GM13976 (cell line): ENCODE measurements around the gene SLC26A4.

ENCODE experiments used
- DNase-seq: peaks from one replicate; pipeline ENCODE4 v3.0.0; 2012; ENCODE audit warnings: low spot score
- CTCF ChIP-seq: IDR thresholded peaks from 2 replicates; pipeline ENCODE4 v1.5.1; 2012; ENCODE audit warnings: borderline replicate concordance, mild to moderate bottlenecking; ENCODE audit not compliant: insufficient read depth; ENCODE audit errors: extremely low read depth, missing control alignments, control extremely low read depth
- in situ Hi-C: fragments of 300-500 bp; cut with MboI; formaldehyde crosslinking; loops from one replicate; pipeline ENCODE4 v1.12.0; 2022; ENCODE audit warnings: low sequenced_read_pairs, mixed read lengths, inconsistent platforms; ENCODE audit not compliant: unreplicated experiment

Gene SLC26A4

DNA sequence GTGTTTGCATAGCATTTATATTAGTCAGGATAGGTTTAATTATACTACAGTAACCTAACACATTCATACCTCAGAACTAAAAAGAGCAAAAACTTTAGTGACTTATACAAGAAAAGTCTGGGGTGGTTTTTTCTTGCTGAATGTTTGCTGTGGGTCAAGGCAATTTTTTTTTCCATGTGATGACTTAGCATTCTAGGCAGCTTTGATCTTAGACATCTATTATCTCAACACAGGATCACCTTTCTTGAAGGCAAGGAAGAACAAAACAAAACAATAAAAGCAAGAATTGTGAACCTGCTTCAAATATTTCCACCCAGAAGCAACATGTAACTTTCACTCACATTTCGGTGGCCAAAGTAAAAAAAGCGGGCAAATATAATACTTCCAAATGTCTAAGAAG is 62.6 kb downstream of the SLC26A4 start:
- in situ Hi-C loops: loop anchor here (10.0 kb wide), 2 partner anchors 268 to 518 kb away; no protein-coding TSS in a partner anchor
- DNase-seq: no peak
- no peak for TF ChIP-seq CTCF

- in situ Hi-C loops: loop anchor here (10.0 kb wide), 2 partner anchors 270 to 520 kb away; no protein-coding TSS in a partner anchor
- peak; percentile 49 for TF ChIP-seq CTCF
- DNase-seq: peak; percentile 72
Observed at GRCh38 chr7:107725138-107725740, 64.6 kb downstream of the SLC26A4 start.

- no peak for TF ChIP-seq CTCF
- DNase-seq: no peak
- in situ Hi-C loops: loop anchor here (10.0 kb wide), 2 partner anchors 272 to 522 kb away; no protein-coding TSS in a partner anchor
Observed at GRCh38 chr7:107726356-107727130, 65.9 kb downstream of the SLC26A4 start.

DNA sequence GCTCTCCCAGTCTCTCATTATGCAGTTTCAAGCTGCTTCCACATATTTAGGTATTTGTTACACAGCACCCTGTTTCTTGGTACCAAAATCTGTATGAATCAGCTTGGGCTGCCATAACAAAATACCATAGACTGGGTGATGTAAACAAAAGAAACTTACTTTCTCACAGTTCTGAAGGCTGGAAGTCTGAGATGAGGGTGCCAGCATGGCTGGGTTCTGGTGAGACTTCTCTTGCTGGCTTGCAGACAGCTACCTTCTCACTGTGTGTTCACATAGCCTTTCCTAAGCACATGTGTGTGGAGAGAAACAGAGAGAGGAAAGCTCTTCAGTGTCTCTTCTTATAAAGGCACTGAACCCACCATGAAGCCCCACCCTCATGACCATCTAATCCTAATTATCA is 67.6 kb downstream of the SLC26A4 start:
- TF ChIP-seq CTCF: no peak
- in situ Hi-C loops: loop anchor here (10.0 kb wide), 2 partner anchors 273 to 523 kb away; no protein-coding TSS in a partner anchor
- DNase-seq: no peak

GRCh38 chr7:107742678-107743566 is 82.3 kb downstream of the SLC26A4 start:
- in situ Hi-C loops: no loop called here
- DNase-seq: no peak
- no peak for TF ChIP-seq CTCF

DNA sequence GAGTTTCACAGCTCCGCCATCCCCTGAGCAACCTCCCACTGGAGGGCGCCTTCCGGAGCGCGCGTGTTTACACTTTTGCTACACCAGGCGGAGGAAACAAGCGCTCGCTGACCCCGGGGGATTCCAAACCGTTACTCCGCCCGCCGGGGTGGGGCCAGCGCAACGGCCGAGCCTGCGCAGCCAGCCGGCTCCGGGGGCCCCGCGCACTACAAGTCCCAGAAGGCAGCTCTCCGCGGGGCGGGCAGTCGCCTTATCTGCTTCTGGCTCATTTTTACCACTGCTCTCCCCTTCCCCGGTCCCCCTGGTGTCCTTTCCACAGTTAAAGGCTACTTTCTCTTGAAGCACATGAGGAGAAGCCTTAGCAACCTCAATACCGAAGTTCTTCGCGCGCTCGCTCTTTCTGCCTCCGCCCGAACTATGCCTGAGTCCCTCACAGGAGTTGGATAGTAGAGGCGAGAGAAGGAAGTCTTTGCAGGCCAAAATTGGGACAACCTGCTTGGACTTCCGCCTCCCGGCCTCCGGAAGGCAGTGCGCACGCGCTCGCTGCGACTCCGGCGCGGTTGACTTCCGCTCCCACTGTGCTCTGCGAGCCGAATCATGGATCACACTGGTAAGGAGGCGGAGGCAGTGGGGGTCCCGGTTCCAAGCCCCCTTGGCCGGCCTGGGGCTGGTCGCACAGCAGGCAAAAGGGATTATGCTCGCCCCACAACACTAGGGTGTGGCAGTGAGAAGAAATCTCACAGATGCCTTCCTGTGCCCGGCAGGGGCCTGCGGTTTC is 83.1 kb downstream of the SLC26A4 start, which contains the start of gene CBLL1:
Gene CBLL1, plus strand, starts transcription at position 576 of the 778 bp plus-strand sequence. Its CDS starts 22 bp downstream, at position 598.
- TF ChIP-seq CTCF: peak; percentile 77
- DNase-seq: peak; percentile 93
- in situ Hi-C loops: no loop called here
